T-helper 2 cell (primary cell): ENCODE data around the gene RBBP8NL.
"Not testable (repeated sequence)": the region's sequence is repeated elsewhere in the genome, so short reads cannot be mapped to it uniquely, and the experiment has no call there.

Experiments
- DNase-seq, 5 experiments: peaks; one replicate each; pipeline versions ENCODE4 v3.0.0 to v3.0.0-alpha.2; 2012 to 2022

The RBBP8NL gene

GRCh38 chr20:62441987-62442539 is 14.7 kb upstream of the RBBP8NL start:
- DNase-seq: no peak

GRCh38 chr20:62439218-62439617 is 11.9 kb upstream of the RBBP8NL start:
- no peak for DNase-seq

- DNase-seq: no peak
Measured at GRCh38 chr20:62437927-62438326, 10.6 kb upstream of the RBBP8NL start.

- no peak for DNase-seq
Measured at GRCh38 chr20:62437496-62437895, 10.2 kb upstream of the RBBP8NL start.

- DNase-seq: no peak
Measured at GRCh38 chr20:62436692-62437091, 9.4 kb upstream of the RBBP8NL start.

- no peak for DNase-seq
Measured at GRCh38 chr20:62433658-62434497, 6.5 kb upstream of the RBBP8NL start.

- DNase-seq: no peak
Measured at GRCh38 chr20:62430866-62431447, 3.6 kb upstream of the RBBP8NL start.

GRCh38 chr20:62430311-62430853 is 3.0 kb upstream of the RBBP8NL start:
- DNase-seq: no peak

GRCh38 chr20:62429455-62430310 is 2.3 kb upstream of the RBBP8NL start:
- no peak for DNase-seq

GRCh38 chr20:62428396-62429295 is 1.3 kb upstream of the RBBP8NL start:
- DNase-seq: no peak

GRCh38 chr20:62428002-62428372 is 648 bp upstream of the RBBP8NL start:
- DNase-seq: no peak

GRCh38 chr20:62426699-62427131 is 624 bp downstream of the RBBP8NL start:
- no peak for DNase-seq

GRCh38 chr20:62426059-62426348 is 1.3 kb downstream of the RBBP8NL start:
- DNase-seq: not testable (repeated sequence)

GRCh38 chr20:62425281-62426058 is 1.9 kb downstream of the RBBP8NL start:
- DNase-seq: no peak

- no peak for DNase-seq
Measured at GRCh38 chr20:62424249-62425107, 2.9 kb downstream of the RBBP8NL start.

GRCh38 chr20:62423326-62423706 is 4.0 kb downstream of the RBBP8NL start:
- no peak for DNase-seq

- no peak for DNase-seq
Measured at GRCh38 chr20:62422636-62423325, 4.6 kb downstream of the RBBP8NL start.

- DNase-seq: no peak
Measured at GRCh38 chr20:62421716-62421990, 5.7 kb downstream of the RBBP8NL start.

GRCh38 chr20:62420846-62421715 is 6.3 kb downstream of the RBBP8NL start:
- no peak for DNase-seq
